H1 (cell line): ENCODE results near the gene SNAP47. TPM values are rescaled to one million over a fixed set of nuclear protein-coding genes. Genes with fewer than 3 reads are reported as not detected.

ENCODE experiments used
- CTCF ChIA-PET: fragments of 300-600 bp; sonication (Branson Sonifier 250); formaldehyde crosslinking; loops from one replicate; lab custom pipeline; 2021; ENCODE audit not compliant: partially characterized antibody; lab: Charles Lee
- POLR2A ChIA-PET: fragments of 300-600 bp; sonication (Branson Sonifier 250); formaldehyde crosslinking; loops from one replicate; lab custom pipeline; 2021; ENCODE audit warnings: inconsistent platforms; ENCODE audit not compliant: partially characterized antibody; lab: Charles Lee
- DNase-seq, 2 experiments: peaks; one replicate each; pipeline versions ENCODE4 v3.0.0 to v3.0.0-alpha.2; 2010 to 2022; ENCODE audit warnings: low spot score in 2 of 2, low read depth in 1 of 2, mixed read lengths in 1 of 2
- FAIRE-seq: peaks from 2 replicates; lab custom pipeline; 2011; peaks lifted over from hg19 to GRCh38; lab: Jason Lieb, UNC
- H2AFZ ChIP-seq: 2 replicates; pipeline ENCODE4 v1.8.1; 2012; ENCODE audit warnings: low read length, inconsistent platforms
- H2AK5ac ChIP-seq: 2 replicates; pipeline ENCODE4 v1.6.1; 2013; ENCODE audit warnings: low read depth, low read length
- H2BK120ac ChIP-seq: replicated peaks from 2 replicates; pipeline ENCODE3; 2013; ENCODE audit warnings: low read depth, low read length, inconsistent platforms
- H2BK12ac ChIP-seq: 2 replicates; pipeline ENCODE4 v1.6.1; 2013; ENCODE audit warnings: low read depth, low read length
- H2BK15ac ChIP-seq: 2 replicates; pipeline ENCODE4 v1.6.1; 2013; ENCODE audit warnings: low read length
- H2BK20ac ChIP-seq: 2 replicates; pipeline ENCODE4 v1.6.1; 2013; ENCODE audit warnings: low read length
- H2BK5ac ChIP-seq: 2 replicates; pipeline ENCODE4 v1.6.1; 2013; ENCODE audit warnings: low read depth, low read length
- H3K14ac ChIP-seq: 2 replicates; pipeline ENCODE4 v1.6.1; 2013; ENCODE audit warnings: inconsistent platforms; ENCODE audit not compliant: insufficient read length
- H3K18ac ChIP-seq: 2 replicates; pipeline ENCODE4 v1.6.1; 2013; ENCODE audit warnings: low read length; ENCODE audit errors: extremely low read depth
- H3K23ac ChIP-seq: 2 replicates; pipeline ENCODE4 v1.6.1; 2013; ENCODE audit warnings: inconsistent platforms; ENCODE audit not compliant: insufficient read length
- H3K23me2 ChIP-seq: 2 replicates; pipeline ENCODE4 v1.6.1; 2013; ENCODE audit warnings: low read depth, low read length
- H3K27ac ChIP-seq: 2 replicates; pipeline ENCODE4 v1.6.1; 2011; ENCODE audit warnings: low read depth, low read length, inconsistent platforms
- H3K27me3 ChIP-seq, 4 experiments: replicated peaks in 1 of 4; 1 replicate in 1 of 4; 2 replicates in 3 of 4; pipeline versions ENCODE4 v1.6.1 to v1.8.1; 2011 to 2013; ENCODE audit warnings: low read length in 3 of 4, mild to moderate bottlenecking in 3 of 4, inconsistent platforms in 2 of 4, mixed read lengths in 2 of 4, moderate library complexity in 1 of 4; ENCODE audit not compliant: control insufficient read depth in 3 of 4, insufficient read depth in 3 of 4; ENCODE audit errors: extremely low read depth in 1 of 4
- H3K36me3 ChIP-seq, 4 experiments: 2 replicates each; pipeline versions ENCODE4 v1.6.1 to v1.8.1; 2011 to 2013; ENCODE audit warnings: mild to moderate bottlenecking in 4 of 4, low read length in 3 of 4, moderate library complexity in 2 of 4, control low read depth in 1 of 4, inconsistent platforms in 1 of 4; ENCODE audit not compliant: insufficient read depth in 4 of 4, control insufficient read depth in 2 of 4
- H3K4ac ChIP-seq: replicated peaks from 2 replicates; pipeline ENCODE3; 2013; ENCODE audit warnings: low read length, low read depth, mixed read lengths, inconsistent platforms; ENCODE audit not compliant: insufficient read length
- H3K4me1 ChIP-seq, 4 experiments: replicated peaks in 1 of 4; 1 replicate in 1 of 4; 2 replicates in 3 of 4; pipeline versions ENCODE4 v1.6.1 to v1.8.1; 2011 to 2013; ENCODE audit warnings: low read length in 3 of 4, inconsistent platforms in 2 of 4, mixed read lengths in 1 of 4; ENCODE audit not compliant: insufficient read depth in 4 of 4, control insufficient read depth in 3 of 4
- H3K4me2 ChIP-seq, 2 experiments: 2 replicates each; pipeline versions ENCODE4 v1.6.1 to v1.8.1; 2011 to 2013; ENCODE audit warnings: low read depth in 2 of 2, low read length in 2 of 2, control low read depth in 1 of 2, inconsistent platforms in 1 of 2, mild to moderate bottlenecking in 1 of 2; ENCODE audit not compliant: insufficient read depth in 1 of 2
- H3K4me3 ChIP-seq, 4 experiments: fragments of 200-600, 300-600 bp in 1 of 4; sonication (generic), shearing (Covaris generic), sonication (Bioruptor Twin) in 1 of 4; 2 replicates each; pipeline versions ENCODE4 v1.5.1 to v1.8.1; 2011 to 2016; ENCODE audit warnings: low read length in 4 of 4, low read depth in 3 of 4, control low read depth in 2 of 4, inconsistent platforms in 2 of 4, mild to moderate bottlenecking in 2 of 4, mixed read lengths in 1 of 4, moderate library complexity in 1 of 4; ENCODE audit not compliant: insufficient read depth in 2 of 4; ENCODE audit errors: extremely low read depth in 1 of 4
- H3K56ac ChIP-seq: replicated peaks from 2 replicates; pipeline ENCODE3; 2013; ENCODE audit warnings: low read depth, mild to moderate bottlenecking, mixed read lengths, low read length, inconsistent platforms; ENCODE audit not compliant: insufficient read length
- H3K79me1 ChIP-seq: 2 replicates; pipeline ENCODE4 v1.6.1; 2013; ENCODE audit warnings: low read depth, low read length, control low read depth
- H3K79me2 ChIP-seq, 2 experiments: 2 replicates each; pipeline versions ENCODE4 v1.6.1 to v1.8.1; 2012 to 2013; ENCODE audit warnings: low read length in 2 of 2, mild to moderate bottlenecking in 2 of 2, inconsistent platforms in 1 of 2; ENCODE audit not compliant: insufficient read depth in 2 of 2, control insufficient read depth in 1 of 2
- H3K9ac ChIP-seq, 4 experiments: replicated peaks in 1 of 4; 1 replicate in 1 of 4; 2 replicates in 3 of 4; pipeline versions ENCODE4 v1.6.1 to v1.8.1; 2011 to 2013; ENCODE audit warnings: low read depth in 3 of 4, low read length in 3 of 4, control low read depth in 2 of 4, mild to moderate bottlenecking in 2 of 4, moderate library complexity in 2 of 4, inconsistent platforms in 1 of 4; ENCODE audit errors: extremely low read depth in 1 of 4
- H3K9me3 ChIP-seq, 2 experiments: 2 replicates each; pipeline versions ENCODE4 v1.6.1 to v1.8.1; 2012 to 2013; ENCODE audit warnings: mild to moderate bottlenecking in 2 of 2, moderate library complexity in 2 of 2, control low read depth in 1 of 2, inconsistent platforms in 1 of 2, low read depth in 1 of 2, low read length in 1 of 2, mixed read lengths in 1 of 2; ENCODE audit not compliant: insufficient read depth in 2 of 2
- H4K20me1 ChIP-seq, 2 experiments: replicated peaks in 1 of 2; 2 replicates each; pipeline versions ENCODE3 to v1.8.1; 2011 to 2013; ENCODE audit warnings: inconsistent platforms in 2 of 2, low read length in 2 of 2, mild to moderate bottlenecking in 1 of 2; ENCODE audit not compliant: insufficient read depth in 2 of 2, control insufficient read depth in 1 of 2
- H4K5ac ChIP-seq: 2 replicates; pipeline ENCODE4 v1.6.1; 2013; ENCODE audit warnings: low read length, low read depth, mixed read lengths, inconsistent platforms; ENCODE audit not compliant: insufficient read length
- H4K8ac ChIP-seq: 2 replicates; pipeline ENCODE4 v1.8.0; 2013; ENCODE audit warnings: mild to moderate bottlenecking, moderate library complexity, low read length, inconsistent platforms; ENCODE audit not compliant: insufficient read depth; ENCODE audit errors: extremely low read depth
- H4K91ac ChIP-seq: replicated peaks from 2 replicates; pipeline ENCODE3; 2013; ENCODE audit warnings: low read length, mixed read lengths, inconsistent platforms; ENCODE audit not compliant: insufficient read length
- CBX5 ChIP-seq: fragments of 300-800, 300-1000 bp; sonication (generic); IDR thresholded peaks from 2 replicates; pipeline ENCODE4 v1.7.1; 2016; ENCODE audit warnings: antibody characterized with exemption, low read length, low read depth
- CBX8 ChIP-seq: fragments of 300-800, 300-1000 bp; sonication (generic); IDR thresholded peaks from 2 replicates; pipeline ENCODE4 v1.7.1; 2016; ENCODE audit warnings: low read depth, low read length, borderline replicate concordance
- CEBPB ChIP-seq: IDR thresholded peaks from 2 replicates; pipeline ENCODE4 v1.6.1; 2012; ENCODE audit warnings: low read depth, low read length
- JUN ChIP-seq: IDR thresholded peaks from 2 replicates; pipeline ENCODE4 v1.6.1; 2011; ENCODE audit warnings: low read depth, mild to moderate bottlenecking, improper control_type of control experiment, low read length
- JUND ChIP-seq: IDR thresholded peaks from 2 replicates; pipeline ENCODE4 v1.6.1; 2011; ENCODE audit warnings: mild to moderate bottlenecking, improper control_type of control experiment, low read length
- KDM4A ChIP-seq: IDR thresholded peaks from one replicate; pipeline ENCODE4 v1.7.1; 2012; ENCODE audit warnings: low read depth, mild to moderate bottlenecking, moderate library complexity, low read length, inconsistent platforms; ENCODE audit not compliant: severe bottlenecking
- MAFK ChIP-seq: IDR thresholded peaks from 2 replicates; pipeline ENCODE4 v1.6.1; 2012; ENCODE audit warnings: low read depth, mild to moderate bottlenecking, improper control_type of control experiment, low read length
- POLR2A ChIP-seq, 2 experiments: IDR thresholded peaks; 1 replicate in 1 of 2; 2 replicates in 1 of 2; pipeline ENCODE4 v1.6.1; 2011; ENCODE audit warnings: low read depth in 2 of 2, low read length in 2 of 2, mild to moderate bottlenecking in 2 of 2; ENCODE audit errors: control extremely low read depth in 1 of 2
- SIX5 ChIP-seq: IDR thresholded peaks from 2 replicates; pipeline ENCODE4 v1.6.1; 2011; ENCODE audit warnings: mild to moderate bottlenecking, low read depth, low read length
- TAF1 ChIP-seq: IDR thresholded peaks from 2 replicates; pipeline ENCODE4 v1.6.1; 2011; ENCODE audit warnings: mild to moderate bottlenecking, low read depth, low read length
- ZNF274 ChIP-seq: IDR thresholded peaks from 2 replicates; pipeline ENCODE4 v1.7.0; 2012; ENCODE audit warnings: low read length, borderline replicate concordance; ENCODE audit errors: extremely low read depth
- WGBS, 2 experiments: shearing (Covaris generic) in 1 of 2; methylation state at CpG; one replicate each; pipeline versions ENCODE4 v1.1.6 to v1.1.7; 2013 to 2015; ENCODE audit warnings: low lambda C conversion rate in 2 of 2, mixed read lengths in 2 of 2, inconsistent platforms in 1 of 2, low coverage in 1 of 2, missing lambda C conversion rate in 1 of 2; ENCODE audit not compliant: insufficient replicate concordance in 2 of 2, insufficient coverage in 1 of 2, insufficient read length in 1 of 2; ENCODE audit errors: extremely low coverage in 1 of 2, missing lambda C conversion rate in 1 of 2; 5-methylcytosine and 5-hydroxymethylcytosine counted together
- polyA plus RNA-seq, 7 experiments: library from polyadenylated mRNA; depleted of rRNA in 3 of 7; stranded (reverse) in 5 of 7; unstranded in 2 of 7; fragments of >200 nt in 5 of 7; fragments of 200-250 nt in 2 of 7; gene quantifications; 1 replicate in 5 of 7; 2 replicates in 1 of 7; 4 replicates in 1 of 7; pipeline versions ENCODE4 v1.2.1 to v1.2.3, GENCODE V29; 2011 to 2013; ENCODE audit warnings: missing spikeins in 2 of 7, mixed read lengths in 2 of 7
- total RNA-seq: library from RNA; stranded (reverse); fragmentation: NEBNext Ultra II Directional; extraction: Animal tissue kit (Norgen Biotek cat#: 25700); gene quantifications from 2 replicates; pipeline ENCODE4 v1.2.1, GENCODE V29; 2021
- TF ChIP-seq, protein P1 (sequence below): IDR thresholded peaks from 2 replicates; pipeline ENCODE4 v1.6.1; 2012; ENCODE audit warnings: low read length, inconsistent platforms
- TF ChIP-seq, protein P2 (sequence below): IDR thresholded peaks from 2 replicates; pipeline ENCODE4 v1.6.1; 2012; ENCODE audit warnings: inconsistent platforms

Gene SNAP47
- total and polyA plus RNA-seq, 2 of the 8 experiments (the other 6 are each of a cell fraction or from before 2014, with no cell fraction given), result 37.6 to 42.2 TPM

DNA sequence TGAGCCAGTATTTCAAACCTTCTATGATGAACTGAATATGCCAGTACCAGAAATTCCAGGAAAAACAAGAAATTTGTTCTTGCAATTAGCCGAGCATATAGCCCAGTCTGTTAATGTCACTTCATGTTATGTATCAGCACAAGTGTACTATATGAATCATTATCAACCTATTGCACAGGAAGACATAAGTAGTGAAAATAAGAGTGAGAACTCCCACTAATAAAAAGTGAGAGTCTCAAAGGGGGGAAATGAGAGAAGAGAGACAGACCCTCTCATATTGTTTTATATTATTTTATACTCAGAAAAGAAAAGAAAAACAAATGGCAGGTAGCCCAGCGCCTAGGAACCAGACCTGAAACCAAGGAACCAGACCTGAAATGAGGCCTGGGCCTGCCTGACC, 16.3 kb upstream of the SNAP47 start:
- no peak overlapping the region for H2AFZ ChIP-seq
- no peaks in the 10 kb centered on the region for H3K79me2 ChIP-seq
- H3K4me2 ChIP-seq, result no peak overlapping the region
- no peaks in the 10 kb centered on the region for H3K27me3 ChIP-seq
- FAIRE-seq (no peak), DNase-seq (no peak)
- 82% methylated on average over 2 of the region's 2 CpGs; no CpG with 5 or more reads in 1 of the 2 experiments for WGBS, 2 experiments
- no peak overlapping the region for H4K8ac ChIP-seq
- H4K20me1 ChIP-seq, result no peaks in the 10 kb centered on the region
- H2BK12ac ChIP-seq, result no peak overlapping the region
- no peak overlapping the region for H3K18ac ChIP-seq
- H2BK5ac ChIP-seq, result no peak overlapping the region
- no peaks in the 10 kb centered on the region for H3K4me1 ChIP-seq
- no peaks in the 10 kb centered on the region; a peak in 1 of 8 replicates for H3K36me3 ChIP-seq
- H2BK15ac ChIP-seq, result no peak overlapping the region
- H3K27ac ChIP-seq, result no peak overlapping the region
- no peak overlapping the region for H4K5ac ChIP-seq
- no peak overlapping the region for H2AK5ac ChIP-seq
- no peak overlapping the region for H4K91ac ChIP-seq
- H3K79me1 ChIP-seq, result no peaks in the 10 kb centered on the region
- no peak overlapping the region for H3K56ac ChIP-seq
- no peak overlapping the region for H3K4me3 ChIP-seq
- no peak overlapping the region for H2BK120ac ChIP-seq
- ChIA-PET POLR2A (no interaction called here), CTCF (no interaction called here)
- no peak overlapping the region for H3K14ac ChIP-seq
- peaks cover 31 to 34% of the 10 kb centered on the region in 2 experiments for H3K9me3 ChIP-seq
- TF ChIP-seq CBX5, result no peak
- TF ChIP-seq ZNF274, result no peak
- TF ChIP-seq CEBPB, result no peak
- TF ChIP-seq TAF1, result no peak
- no peak for TF ChIP-seq POLR2A (IDR thresholded peaks at IDR 0.05; ENCODE audit: control extremely low read depth in 1 of 2, low read depth in 2 of 2, low read length in 2 of 2)
- no peak for TF ChIP-seq CBX8
- no peak for TF ChIP-seq KDM4A
- TF ChIP-seq JUND, result no peak
- TF ChIP-seq, protein P1, sequence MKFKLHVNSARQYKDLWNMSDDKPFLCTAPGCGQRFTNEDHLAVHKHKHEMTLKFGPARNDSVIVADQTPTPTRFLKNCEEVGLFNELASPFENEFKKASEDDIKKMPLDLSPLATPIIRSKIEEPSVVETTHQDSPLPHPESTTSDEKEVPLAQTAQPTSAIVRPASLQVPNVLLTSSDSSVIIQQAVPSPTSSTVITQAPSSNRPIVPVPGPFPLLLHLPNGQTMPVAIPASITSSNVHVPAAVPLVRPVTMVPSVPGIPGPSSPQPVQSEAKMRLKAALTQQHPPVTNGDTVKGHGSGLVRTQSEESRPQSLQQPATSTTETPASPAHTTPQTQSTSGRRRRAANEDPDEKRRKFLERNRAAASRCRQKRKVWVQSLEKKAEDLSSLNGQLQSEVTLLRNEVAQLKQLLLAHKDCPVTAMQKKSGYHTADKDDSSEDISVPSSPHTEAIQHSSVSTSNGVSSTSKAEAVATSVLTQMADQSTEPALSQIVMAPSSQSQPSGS, result no peak
- no peak for TF ChIP-seq MAFK
- no peak for TF ChIP-seq JUN
- no peak for TF ChIP-seq SIX5
- TF ChIP-seq, protein P2, sequence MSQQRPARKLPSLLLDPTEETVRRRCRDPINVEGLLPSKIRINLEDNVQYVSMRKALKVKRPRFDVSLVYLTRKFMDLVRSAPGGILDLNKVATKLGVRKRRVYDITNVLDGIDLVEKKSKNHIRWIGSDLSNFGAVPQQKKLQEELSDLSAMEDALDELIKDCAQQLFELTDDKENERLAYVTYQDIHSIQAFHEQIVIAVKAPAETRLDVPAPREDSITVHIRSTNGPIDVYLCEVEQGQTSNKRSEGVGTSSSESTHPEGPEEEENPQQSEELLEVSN, result no peak
- no peak overlapping the region for H3K4ac ChIP-seq
- H3K23me2 ChIP-seq, result no peaks in the 10 kb centered on the region
- no peak overlapping the region for H3K9ac ChIP-seq
- no peak overlapping the region for H3K23ac ChIP-seq
- H2BK20ac ChIP-seq, result no peak overlapping the region
